Measurements from ENCODE around the gene KDM4B.
"Not testable (repeated sequence)": the region's sequence is repeated elsewhere in the genome, so short reads cannot be mapped to it uniquely, and the experiment has no call there.

The KDM4B gene

DNA sequence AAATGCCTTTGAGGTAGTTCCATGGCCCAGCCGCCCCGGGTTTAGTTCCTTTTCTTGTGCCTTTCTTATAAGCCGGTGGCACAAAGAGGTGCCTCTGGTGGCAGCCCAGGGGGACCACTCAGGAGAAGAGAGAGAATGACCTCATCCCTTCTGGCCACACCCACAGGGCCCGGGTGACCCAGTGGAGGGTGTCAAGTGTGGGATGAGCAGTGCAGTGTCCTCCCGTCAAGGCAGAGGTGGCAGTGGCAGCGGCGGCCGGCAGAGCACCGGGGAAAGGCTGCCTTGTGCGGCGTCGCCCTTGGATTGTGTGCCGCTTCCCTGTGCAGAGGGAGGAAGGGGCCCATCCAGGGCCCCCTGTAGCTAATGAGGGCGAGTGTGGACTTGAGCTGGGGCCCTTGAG, 47.9 kb downstream of the KDM4B start:
- no peak for DNase-seq

DNA sequence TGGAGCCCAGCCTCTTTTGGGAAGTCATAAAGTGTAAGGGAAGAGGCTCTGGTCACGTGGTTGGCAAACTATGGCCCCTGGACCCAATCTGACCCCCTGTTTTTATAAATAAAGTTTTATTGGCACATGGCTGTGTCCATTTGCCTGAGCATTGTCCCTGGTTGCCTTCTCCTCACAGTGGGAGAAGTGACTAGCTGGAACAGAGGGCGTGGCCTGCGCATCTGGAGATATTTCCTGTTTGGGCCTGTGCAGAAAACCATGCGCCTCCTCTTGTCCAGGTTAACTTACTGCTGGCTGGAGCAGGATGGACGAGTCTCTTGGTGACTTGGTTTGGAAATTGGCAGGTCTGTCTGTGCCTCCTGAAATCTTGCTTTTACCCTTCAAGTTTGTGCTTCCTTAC, 48.3 kb downstream of the KDM4B start:
- DNase-seq = no peak

- DNase-seq = no peak
Observed at GRCh38 chr19:5018224-5019015, 49.5 kb downstream of the KDM4B start.

DNA sequence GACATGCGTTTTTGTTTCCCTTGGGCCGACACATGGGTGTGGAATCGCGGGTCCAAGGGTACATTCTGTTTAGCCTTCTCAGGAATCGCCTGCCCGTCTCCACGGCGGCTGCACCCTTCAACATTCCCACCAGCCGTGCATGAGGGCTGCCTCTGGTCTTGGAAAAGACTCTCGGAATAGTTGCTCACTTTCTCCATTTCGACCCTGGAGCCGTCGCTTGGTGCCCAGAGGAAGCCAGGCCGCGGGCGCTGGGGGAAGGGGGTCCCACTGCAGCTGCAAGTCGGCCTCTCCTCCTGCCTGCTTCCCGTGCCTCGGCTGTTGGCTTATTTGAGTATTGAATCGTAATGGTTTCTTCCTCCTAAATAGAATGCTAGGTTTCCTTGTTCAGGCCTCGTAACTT, 51.5 kb downstream of the KDM4B start:
- no peak for DNase-seq

- DNase-seq = no peak
Observed at GRCh38 chr19:5021046-5021445, 52.1 kb downstream of the KDM4B start.

- no peak for DNase-seq
Observed at GRCh38 chr19:5022066-5022860, 53.4 kb downstream of the KDM4B start.

DNA sequence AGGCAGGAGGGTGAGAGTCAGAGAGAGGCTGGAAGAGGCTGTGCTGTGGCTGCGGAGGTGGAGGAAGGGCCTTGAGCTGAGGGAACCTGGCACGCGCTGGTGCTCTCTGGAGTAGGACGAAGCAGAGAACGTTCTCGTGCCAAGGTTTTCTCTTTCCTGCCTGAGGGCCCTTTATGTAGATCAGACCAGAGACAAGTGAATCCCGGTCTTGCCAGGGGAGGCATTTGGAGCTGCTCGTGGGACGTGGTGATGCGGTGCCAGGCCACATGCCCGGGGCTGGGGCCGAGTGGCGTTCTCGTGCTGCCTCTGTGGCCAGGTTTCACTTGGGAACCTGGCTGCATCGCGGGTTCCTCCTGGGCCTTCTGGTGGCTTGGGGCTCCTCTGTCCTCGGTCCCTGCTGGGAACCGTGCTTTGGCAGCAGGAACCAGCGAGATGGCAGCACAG, 54.2 kb downstream of the KDM4B start:
- no peak for DNase-seq

DNA sequence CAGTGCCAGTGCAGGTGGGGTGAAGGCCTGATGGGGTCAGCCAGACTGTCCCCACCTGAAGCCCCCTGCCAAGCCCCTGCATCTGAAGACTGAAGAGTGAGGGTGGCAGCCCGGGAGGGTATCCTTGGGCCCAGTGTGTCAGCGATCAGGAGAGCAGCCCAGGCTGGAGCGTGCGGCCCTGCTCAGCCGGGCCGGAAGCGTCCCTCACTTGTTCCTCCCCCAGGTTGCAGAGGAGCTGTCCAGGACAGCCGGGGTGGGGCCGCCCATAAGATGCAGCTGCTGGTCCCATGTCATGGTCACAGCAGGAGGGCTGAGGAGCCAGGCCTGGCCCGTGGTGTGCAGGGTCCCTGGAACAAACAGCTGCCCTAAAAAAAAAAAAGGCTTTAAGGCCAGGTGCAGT, 55.4 kb downstream of the KDM4B start:
- DNase-seq = peak; percentile 76

DNA sequence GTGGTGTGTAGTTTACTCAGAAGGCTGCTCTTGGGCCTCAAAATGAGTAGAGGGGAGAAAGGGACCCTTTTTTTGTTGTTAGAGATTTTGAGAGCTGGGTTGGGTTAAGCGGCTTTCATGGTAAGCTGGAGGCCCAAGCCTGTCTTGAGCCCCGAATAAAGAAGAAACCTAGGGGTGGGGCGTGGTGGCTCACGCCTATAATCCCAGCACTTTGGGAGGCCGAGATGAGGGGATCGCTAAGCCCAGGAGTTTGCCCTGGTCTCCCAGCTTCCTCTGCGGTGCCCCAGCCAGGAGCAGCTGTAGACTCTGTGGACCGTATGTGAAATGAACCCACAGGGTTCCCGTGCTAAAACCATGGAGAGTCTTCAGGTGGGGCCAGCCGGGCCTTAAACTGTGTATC, 56.1 kb downstream of the KDM4B start:
- DNase-seq = no peak

- no peak for DNase-seq
Observed at GRCh38 chr19:5026706-5027273, 57.9 kb downstream of the KDM4B start.

- no peak for DNase-seq
Observed at GRCh38 chr19:5028229-5028886, 59.4 kb downstream of the KDM4B start.

DNA sequence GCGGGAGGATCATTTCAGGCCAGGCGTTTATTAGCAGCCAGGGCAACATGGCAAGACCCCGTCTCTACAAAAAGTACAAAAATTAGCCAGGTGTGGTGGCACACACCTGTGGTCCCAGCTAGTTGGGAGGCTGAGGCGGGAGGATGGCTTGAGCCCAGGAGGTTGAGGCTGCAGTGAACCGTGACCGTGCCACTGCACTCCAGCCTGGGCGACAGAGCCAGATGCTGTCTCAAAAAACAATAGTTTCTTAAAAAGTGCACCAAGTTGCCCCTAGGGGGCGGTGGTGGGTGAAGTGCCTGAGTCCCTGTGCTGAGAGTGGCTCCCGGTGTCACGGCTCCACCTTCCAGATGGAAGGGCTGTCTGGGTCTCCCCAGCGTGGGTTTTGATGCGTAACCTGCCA, 60.7 kb downstream of the KDM4B start:
- DNase-seq = not testable (repeated sequence)

DNA sequence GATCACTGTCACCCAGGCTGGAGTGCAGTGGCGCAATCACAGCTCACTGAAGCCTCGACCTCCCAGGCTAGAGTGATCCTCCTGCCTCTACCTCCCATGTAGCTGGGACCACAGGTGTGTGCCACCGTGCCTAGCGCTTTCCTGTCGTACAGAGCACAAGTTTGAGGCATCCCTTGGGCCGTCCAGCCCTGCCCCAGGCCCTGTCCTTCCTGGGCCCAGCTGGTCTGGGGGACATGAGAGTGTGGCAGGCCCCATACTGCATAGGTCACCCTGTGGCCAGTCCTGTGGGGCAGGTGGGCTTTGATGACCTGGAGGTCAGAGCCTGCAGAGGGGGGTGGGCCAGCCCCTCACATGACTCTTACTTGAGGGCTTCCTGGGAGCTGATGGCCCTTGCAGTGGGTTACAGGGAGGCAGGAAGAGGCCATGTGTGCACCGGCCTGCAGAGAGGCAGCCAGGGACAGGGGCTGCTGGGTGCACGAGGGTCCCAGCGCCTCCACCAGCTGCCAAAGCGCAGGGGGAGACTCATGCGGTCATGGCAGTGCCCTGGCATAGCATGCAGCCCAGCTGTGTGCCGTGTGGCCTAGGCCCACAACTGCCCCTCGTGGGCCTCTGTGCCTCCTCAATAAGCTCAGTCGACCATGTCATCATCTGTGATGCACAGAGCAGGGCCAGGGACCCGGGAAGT, 61.4 kb downstream of the KDM4B start:
- no peak for DNase-seq

DNA sequence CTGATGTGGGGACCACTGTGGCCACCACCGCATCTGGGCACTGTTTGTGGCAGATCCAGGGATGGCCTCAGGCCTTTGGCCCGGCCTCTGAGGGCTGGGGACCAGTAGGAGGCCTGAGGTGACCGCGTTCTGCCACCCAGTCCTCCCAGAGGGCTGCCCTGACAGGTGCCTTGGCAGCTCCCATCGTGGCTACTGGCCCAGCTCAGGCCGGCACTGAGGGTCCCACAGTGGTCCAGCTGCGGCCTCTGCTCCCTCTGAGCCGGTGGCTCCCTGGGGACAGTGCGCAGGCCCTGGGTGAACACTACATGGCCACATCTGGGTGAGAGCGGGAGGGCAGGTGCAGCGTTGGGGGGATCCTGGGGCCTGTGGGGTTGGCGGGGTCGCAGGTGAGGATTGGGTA, 61.9 kb downstream of the KDM4B start:
- no peak for DNase-seq

DNA sequence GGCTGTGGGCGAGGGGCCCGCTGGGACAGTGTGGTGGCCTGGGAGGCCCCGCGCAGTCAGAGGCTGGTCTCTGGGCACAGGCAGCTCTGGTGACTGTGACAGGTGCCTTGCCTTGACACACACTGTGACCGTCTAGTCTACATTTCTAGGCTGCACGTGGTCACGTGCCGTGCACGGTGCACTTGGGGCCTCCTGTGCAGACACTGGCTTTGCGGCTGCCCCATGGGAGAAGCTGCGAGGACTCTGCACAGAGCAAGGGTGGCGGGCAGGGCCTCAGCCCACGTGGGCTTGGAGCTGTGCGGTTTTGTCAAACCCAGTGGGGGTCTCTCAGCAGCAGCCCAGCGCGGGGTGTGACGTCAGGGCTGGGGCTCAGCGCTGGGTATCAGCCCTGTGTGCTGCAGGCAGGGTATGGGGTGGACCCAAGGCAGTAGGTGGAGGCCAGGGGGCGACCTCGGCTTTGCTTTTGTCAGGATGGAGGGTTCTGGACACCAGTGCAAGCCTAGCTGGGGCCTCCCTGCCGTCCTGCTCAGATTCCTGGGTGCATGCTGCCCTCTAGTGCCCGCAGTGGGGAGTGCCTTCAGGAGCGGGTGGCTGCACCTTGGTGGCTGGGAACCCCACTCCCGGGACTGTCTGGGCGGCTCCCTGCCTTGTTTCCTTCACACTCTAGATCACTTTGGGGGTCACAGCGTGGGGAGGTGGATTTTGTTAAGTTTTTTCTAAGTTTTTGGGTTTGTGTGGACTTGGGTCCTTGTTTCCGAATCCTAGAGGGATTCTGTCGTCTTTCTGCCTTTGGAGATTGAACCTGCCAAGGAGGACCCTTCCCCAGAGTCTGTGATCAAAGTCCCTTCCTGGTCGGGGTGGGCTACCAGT, 62.6 kb downstream of the KDM4B start:
- peak; percentile 89 for DNase-seq

DNA sequence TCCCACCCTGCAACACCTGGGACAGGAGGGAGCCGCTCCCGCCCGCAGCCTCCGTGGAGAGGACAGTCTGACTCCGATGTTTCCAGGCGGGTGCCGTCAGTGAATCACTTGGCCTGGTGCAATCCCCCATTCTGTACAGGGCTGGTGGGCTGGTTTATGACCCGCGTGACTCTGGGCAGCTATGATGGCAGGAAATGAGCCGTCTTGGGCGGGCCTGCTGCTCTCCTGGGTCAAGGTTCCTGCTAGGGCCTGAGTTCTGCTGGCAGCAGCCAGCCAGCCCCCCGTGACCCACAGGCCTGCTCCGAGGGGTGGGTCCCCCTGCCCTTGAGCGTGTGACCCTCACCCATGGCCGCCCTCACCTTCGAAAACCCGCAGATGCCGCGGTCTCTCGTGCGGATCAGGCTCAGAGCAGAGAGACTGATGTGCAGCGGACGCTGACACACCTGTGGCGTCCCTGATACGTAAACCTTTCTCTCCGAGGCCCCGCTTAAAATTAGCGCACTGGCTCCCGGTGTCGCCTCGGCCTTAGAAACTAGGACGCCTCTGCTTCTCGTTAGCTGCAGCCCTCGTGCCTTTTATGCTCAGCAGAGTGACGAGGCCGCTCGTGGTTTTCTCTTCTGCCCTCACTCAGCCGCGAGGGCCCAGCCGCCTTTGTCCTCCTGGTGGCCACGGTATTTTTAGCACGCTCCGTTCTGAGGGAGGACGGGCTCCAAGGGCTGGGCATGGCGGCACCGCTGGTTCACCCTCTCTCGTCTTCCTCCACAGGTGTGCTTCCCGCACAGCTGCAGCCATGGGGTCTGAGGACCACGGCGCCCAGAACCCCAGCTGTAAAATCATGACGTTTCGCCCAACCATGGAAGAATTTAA, 63.4 kb downstream of the KDM4B start:
- no peak for DNase-seq

DNA sequence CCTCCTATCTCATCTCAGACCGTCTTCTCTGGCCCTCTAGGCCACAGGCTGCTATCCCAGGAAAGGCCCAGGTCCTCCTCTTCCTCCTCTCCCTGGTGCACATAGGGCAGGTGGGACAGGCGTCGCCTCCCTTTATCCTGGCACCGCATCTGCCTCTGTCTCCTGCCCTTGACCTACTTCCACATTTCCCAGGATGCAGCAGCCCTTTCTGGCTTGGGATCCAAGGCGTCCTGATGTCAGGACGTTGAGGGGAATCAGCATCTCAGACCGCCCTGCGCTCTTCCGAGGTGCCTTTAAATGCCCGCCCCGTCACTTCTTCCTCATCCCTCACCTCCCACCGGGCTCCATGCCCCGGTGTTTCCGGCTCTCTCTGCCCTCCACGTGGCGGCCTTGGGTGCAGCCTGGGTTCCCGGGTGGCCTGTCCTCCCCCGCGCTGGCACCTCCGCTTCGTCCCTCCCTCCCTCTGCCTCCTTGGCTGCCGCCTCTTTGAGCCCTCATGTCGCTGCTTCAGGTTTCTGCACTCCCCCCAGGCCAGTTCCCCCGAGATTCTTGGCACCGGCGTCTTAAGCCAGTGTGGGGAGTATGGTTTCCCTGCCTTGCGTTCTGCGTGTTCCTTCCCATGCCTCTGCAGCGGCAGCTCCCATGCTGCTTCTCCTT, 66.3 kb downstream of the KDM4B start:
- no peak for DNase-seq

- DNase-seq = peak; percentile 65
Observed at GRCh38 chr19:5035793-5036697, 67.1 kb downstream of the KDM4B start.

Data from right hindlimb (tissue), 1 donor.